ENCODE data around the gene PIP4K2C. TPM values are rescaled to one million over a fixed set of nuclear protein-coding genes. Genes with fewer than 3 reads are reported as not detected.
"Not testable (repeated sequence)": the region's sequence is repeated elsewhere in the genome, so short reads cannot be mapped to it uniquely, and the experiment has no call there.

The PIP4K2C gene
- total RNA-seq, 2 donors from 2014 or later = 37.4 to 51.1 TPM

DNA sequence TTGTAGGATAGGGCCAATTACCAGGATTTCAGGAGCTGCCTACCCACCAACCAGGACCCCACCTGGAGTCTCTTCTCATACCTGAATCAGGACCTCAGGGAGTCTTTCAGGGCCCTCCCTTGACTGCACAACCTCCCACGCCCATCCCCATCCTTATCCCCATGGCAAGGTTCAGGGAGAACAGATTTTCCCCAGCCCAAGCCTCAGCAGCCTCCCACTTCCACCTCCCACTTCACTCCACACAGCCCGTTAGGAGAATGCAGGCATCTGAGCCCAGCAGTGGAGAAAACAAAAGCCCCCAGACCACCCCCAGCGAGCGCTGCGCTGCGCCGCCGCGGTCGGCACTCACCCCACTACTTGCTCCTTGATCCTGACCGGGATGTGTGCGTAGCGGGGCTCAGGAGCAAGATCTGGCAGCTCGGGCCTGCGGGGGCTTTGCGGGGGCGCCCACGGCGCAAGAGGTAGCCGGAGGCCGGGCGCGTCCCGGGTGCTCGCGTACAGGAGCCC is 40.6 kb downstream of the PIP4K2C start:
- intact Hi-C loops (cut with DNase I) = loop anchor here (5.0 kb wide), 1 partner anchor 61 kb away; the partner anchor contains the start of gene OS9
- DNase-seq (ENCODE audit: low spot score) = peak; percentile 1
- 19% methylated on average over 15 of the region's 26 CpGs for WGBS
- Histone ChIP-seq H3K9me3 (no peaks in the 10 kb centered on the region), H3K27me3 (replicated peaks; ENCODE audit: insufficient read depth) (peaks cover 2% of the 10 kb centered on the region), H3K4me3 (peak overlapping the region; percentile 41 to 42), H3K27ac (no peak overlapping the region), H3K36me3 (no peaks in the 10 kb centered on the region), H3K4me1 (replicated peaks) (peaks cover 3% of the 10 kb centered on the region)
- TF ChIP-seq CTCF (IDR thresholded peaks at IDR 0.05) (no peak), POLR2A (IDR thresholded peaks at IDR 0.05) (no peak), POLR2AphosphoS5 (IDR thresholded peaks at IDR 0.05) (no peak)

DNA sequence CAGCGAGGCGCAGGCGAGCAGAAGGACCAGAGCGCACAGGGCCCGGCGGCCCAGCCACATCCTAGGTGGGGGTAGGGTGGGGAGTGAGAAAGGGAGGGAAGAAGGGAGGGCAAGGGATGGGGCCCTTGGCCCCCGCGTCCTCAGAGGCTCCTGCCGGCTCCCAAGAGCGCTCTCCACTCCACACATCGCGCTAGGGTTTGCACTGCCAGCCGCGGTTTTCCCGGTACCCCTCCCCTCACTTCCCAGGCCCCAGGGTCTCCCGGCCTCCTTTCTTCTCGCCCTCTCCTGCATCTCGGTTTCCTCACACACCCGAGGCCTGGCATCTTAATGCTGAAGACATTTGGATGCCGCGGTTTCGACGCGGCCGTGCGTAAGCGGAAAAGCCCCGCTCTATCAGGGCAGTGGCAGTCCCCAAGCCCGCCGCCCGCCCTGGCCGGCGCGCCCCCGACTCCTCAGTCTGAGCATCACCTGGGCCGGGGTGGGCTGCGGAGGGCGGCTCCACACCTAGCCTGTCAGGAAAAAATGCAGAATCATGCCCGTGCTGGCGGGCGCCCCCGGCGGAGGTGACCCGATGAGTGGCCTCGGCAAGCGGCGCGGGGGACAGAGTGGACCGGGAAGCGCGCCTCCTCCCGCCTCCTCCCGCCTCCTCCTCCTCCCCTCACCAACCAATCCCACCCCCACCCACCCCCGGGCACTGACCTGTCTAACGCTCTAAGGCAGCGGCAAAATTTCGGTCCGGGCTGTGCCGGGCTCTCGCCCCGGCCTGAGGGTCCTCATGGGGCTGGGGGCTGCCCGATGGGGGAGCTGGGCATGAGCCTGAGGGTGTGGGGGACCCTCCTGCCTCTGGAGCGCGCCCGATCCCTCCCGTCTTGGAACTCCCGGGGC is 41.3 kb downstream of the PIP4K2C start:
- Histone ChIP-seq H3K27ac (no peak overlapping the region), H3K4me1 (replicated peaks) (peaks cover 3% of the 10 kb centered on the region), H3K36me3 (no peaks in the 10 kb centered on the region), H3K27me3 (replicated peaks; ENCODE audit: insufficient read depth) (no peaks in the 10 kb centered on the region), H3K4me3 (peak overlapping the region; percentile 41 to 42), H3K9me3 (no peaks in the 10 kb centered on the region)
- DNase-seq (ENCODE audit: low spot score) = no peak
- under 1% methylated on average over 55 of the region's 67 CpGs for WGBS
- TF ChIP-seq POLR2A (IDR thresholded peaks at IDR 0.05) = no peak
- TF ChIP-seq POLR2AphosphoS5 (IDR thresholded peaks at IDR 0.05) = no peak
- no peak for TF ChIP-seq CTCF (IDR thresholded peaks at IDR 0.05)
- intact Hi-C loops (cut with DNase I) = loop anchor here (5.0 kb wide), 1 partner anchor 60 kb away; the partner anchor contains the start of gene OS9

DNA sequence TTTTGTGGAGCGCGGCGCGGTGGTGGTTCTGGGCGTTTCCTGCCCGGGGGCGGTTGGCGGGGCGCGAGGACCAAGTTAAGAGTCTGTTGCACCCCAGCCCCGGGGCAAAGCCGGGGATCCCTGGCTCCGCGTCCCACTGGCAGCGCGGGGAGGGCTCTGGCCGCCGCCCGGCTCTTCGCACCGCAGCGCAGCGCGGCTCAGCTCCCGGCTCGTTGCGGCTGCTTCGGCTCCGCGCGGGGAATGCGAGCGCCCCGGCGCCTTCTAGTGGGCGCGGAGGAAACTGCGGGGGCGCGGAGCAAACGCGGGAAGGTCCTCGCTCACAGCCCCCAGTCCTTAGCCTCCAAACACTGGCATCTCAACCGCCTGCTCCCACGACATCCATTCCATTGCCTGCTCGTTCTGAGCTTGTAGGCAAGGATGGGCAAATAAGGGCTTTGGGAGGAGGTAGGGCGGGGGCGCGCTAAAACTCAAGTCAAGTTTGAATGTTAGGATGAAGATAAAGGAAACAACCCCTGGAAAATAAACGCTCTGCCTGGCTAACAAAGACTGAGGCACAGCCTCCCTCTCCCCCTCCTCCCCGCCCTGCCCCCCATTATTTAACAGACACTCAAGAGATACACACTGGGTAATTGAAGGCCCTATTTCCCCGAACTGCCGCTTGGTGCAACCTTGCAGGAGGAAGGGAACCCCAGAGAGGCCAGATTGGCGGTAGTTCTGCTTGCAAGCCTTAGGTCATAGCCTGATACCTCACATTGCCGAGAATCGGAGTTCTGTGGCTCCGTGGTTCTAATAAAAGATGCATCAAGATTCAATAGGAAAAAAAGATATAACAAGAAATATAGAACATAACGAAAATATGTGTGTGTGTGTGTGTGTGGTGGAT is 42.2 kb downstream of the PIP4K2C start, which contains the start of gene B4GALNT1:
Gene B4GALNT1, minus strand, starts transcription at position 244 of the 883 bp plus-strand sequence. CDS start 1,069 bp downstream, outside the sequence.
- TF ChIP-seq CTCF (IDR thresholded peaks at IDR 0.05) = peak; percentile 40 to 85 (median 58)
- no peak for TF ChIP-seq POLR2AphosphoS5 (IDR thresholded peaks at IDR 0.05)
- no peak for TF ChIP-seq POLR2A (IDR thresholded peaks at IDR 0.05)
- no peaks in the 10 kb centered on the region for H3K27me3 ChIP-seq (replicated peaks; ENCODE audit: insufficient read depth)
- peaks cover 3% of the 10 kb centered on the region for H3K4me1 ChIP-seq (replicated peaks)
- no peaks in the 10 kb centered on the region for H3K9me3 ChIP-seq
- H3K36me3 ChIP-seq = no peaks in the 10 kb centered on the region
- DNase-seq (ENCODE audit: low spot score) = no peak
- WGBS = 5% methylated on average over 33 of the region's 58 CpGs
- no peak within 1 kb of the TSS for H3K27ac ChIP-seq
- intact Hi-C loops (cut with DNase I) = loop anchor here (5.0 kb wide), 1 partner anchor 59 kb away; the partner anchor contains the start of gene OS9
- H3K4me3 ChIP-seq = peak within 1 kb of the TSS; percentile 41 to 42

DNA sequence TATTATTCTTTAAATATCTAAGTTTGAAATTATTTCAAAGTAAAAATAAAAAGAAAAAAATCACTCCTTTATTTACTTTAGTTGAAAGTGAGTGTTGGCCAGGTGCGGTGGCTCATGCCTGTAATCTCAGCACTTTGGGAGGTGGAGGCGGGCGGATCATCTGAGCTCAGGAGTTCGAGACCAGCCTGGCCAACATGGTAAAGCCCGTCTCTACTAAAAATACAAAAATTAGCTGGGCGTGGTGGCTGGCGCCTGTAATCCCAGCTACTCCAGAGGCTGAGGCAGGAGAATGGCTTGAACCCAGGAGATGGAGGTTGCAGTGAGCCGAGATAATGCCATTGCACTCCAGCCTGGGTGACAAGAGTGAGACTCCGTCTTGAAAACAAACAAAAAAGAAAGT is 45.7 kb downstream of the PIP4K2C start:
- H3K36me3 ChIP-seq; intact Hi-C loops (cut with DNase I); H3K9me3 ChIP-seq; H3K4me3 ChIP-seq; DNase-seq (ENCODE audit: low spot score); H3K4me1 ChIP-seq (replicated peaks); H3K27me3 ChIP-seq (replicated peaks; ENCODE audit: insufficient read depth); H3K27ac ChIP-seq: not testable (repeated sequence)
- 81% methylated on average over 9 of the region's 9 CpGs for WGBS

DNA sequence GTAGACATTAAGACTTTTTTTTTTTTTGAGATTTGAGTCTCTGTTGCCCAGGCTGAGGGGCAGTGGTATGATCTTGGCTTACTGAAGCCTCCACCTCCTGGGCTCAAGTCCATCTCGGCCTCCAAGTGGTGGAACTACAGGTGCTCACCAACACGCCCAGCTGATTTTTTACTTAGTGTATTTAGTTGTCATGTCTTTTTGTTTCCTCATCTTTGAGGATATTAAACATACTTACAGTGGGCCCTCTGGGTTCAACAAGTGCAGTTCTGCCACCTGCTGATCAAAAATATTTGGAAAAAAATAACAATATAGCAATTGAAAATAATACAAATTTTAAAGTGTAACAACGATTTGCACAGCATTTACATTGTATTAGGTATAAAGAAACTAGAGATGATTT is 46.4 kb downstream of the PIP4K2C start:
- Histone ChIP-seq H3K27ac (no peak overlapping the region), H3K27me3 (replicated peaks; ENCODE audit: insufficient read depth) (no peaks in the 10 kb centered on the region), H3K36me3 (no peaks in the 10 kb centered on the region), H3K4me3 (no peak overlapping the region), H3K4me1 (replicated peaks) (peaks cover under 1% of the 10 kb centered on the region), H3K9me3 (no peaks in the 10 kb centered on the region)
- TF ChIP-seq POLR2AphosphoS5 (IDR thresholded peaks at IDR 0.05) (no peak), POLR2A (IDR thresholded peaks at IDR 0.05) (no peak), CTCF (IDR thresholded peaks at IDR 0.05) (no peak)
- intact Hi-C loops (cut with DNase I) = no loop called here
- no peak for DNase-seq (ENCODE audit: low spot score)
- WGBS = 44% methylated on average over 3 of the region's 3 CpGs

Data from prostate gland (tissue), 2 donors.